Esophagus squamous epithelium (tissue), 4 donors: ENCODE results near the gene AANAT.

Source experiments
- POLR2A ChIP-seq, 4 donors: fragments of 450-650 bp; IDR thresholded peaks; one replicate each; pipeline ENCODE4 v1.6.1; 2017; ENCODE audit warnings: antibody characterized with exemption in 4 of 4, mild to moderate bottlenecking in 4 of 4, moderate library complexity in 3 of 4
- TF ChIP-seq, protein P1 (sequence below), 6 experiments: fragments of 450-650 bp in 4 of 6; fragments of 200-600 bp in 2 of 6; sonication (generic) in 2 of 6; IDR thresholded peaks; one replicate each; pipeline ENCODE4 v1.5.1; 2016 to 2019; ENCODE audit warnings: antibody characterized with exemption in 6 of 6, mild to moderate bottlenecking in 4 of 6, moderate library complexity in 4 of 6

DNA sequence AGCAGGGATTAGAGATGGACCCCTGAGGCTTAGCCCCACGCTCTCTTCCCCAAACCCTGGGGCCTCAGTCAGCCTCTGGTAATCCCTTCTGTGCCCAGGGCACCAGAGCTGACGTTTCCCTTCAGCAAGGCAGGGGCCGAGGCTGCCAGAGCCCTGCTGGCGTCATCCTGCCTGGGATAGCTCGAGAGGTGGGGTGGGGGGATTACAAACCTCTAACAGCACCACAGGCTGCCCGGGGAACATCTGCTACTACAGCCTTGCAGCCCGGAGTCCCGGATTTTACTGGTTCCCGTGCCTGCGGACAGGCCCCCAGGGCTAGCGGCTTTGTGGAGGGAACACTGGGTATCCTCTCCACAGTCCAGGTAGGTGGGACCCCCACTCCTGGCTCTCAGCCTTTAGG, at the start of gene AANAT:
- TF ChIP-seq, protein P1, sequence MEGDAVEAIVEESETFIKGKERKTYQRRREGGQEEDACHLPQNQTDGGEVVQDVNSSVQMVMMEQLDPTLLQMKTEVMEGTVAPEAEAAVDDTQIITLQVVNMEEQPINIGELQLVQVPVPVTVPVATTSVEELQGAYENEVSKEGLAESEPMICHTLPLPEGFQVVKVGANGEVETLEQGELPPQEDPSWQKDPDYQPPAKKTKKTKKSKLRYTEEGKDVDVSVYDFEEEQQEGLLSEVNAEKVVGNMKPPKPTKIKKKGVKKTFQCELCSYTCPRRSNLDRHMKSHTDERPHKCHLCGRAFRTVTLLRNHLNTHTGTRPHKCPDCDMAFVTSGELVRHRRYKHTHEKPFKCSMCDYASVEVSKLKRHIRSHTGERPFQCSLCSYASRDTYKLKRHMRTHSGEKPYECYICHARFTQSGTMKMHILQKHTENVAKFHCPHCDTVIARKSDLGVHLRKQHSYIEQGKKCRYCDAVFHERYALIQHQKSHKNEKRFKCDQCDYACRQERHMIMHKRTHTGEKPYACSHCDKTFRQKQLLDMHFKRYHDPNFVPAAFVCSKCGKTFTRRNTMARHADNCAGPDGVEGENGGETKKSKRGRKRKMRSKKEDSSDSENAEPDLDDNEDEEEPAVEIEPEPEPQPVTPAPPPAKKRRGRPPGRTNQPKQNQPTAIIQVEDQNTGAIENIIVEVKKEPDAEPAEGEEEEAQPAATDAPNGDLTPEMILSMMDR (IDR thresholded peaks at IDR 0.05) = no peak
- no peak for TF ChIP-seq POLR2A (IDR thresholded peaks at IDR 0.05)
